ENCODE results near the gene NTHL1. TPM values are rescaled to one million over a fixed set of nuclear protein-coding genes. Genes with fewer than 3 reads are reported as not detected.

Gene NTHL1
- total RNA-seq, 4 donors from 2014 or later = 7.1 to 18.1 (median 10.9) TPM

DNA sequence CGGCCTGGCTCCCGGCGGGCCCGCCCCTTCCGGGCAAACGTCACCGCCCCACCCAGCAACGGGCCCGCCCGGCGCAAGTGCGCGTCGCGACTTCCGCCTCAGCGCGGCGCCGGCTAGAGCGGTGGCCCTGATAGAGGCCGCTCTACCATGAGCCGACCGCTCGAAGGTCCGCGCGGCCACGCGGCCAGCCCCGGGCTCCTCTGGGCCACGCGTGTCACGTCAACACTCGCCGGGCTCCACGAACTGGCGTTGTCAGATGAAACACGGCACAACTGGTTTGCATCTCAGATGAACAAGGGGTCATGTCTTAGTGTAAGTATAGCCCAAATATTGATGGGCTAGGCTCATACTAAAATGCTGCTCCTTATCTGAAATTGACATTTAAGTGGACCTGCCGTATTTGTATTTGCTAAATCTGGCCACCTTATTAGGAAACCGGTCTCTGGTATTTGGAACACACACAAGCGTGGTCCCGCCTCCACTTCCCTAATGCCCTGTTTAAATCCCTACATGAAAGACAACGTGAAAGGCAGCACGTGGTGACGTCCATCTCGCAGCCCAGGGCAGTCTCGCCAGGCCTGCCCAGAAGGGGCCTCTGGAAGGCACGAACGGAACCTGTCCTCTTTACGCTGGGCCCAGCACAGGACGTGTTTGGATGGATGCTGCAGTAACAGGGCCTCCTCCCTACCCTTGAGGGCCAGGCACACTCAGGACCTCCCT, 37.7 kb downstream of the NTHL1 start, which contains the start of gene ZNF598:
ZNF598 (minus strand) TSS at position 31 of the 720 bp plus-strand sequence.
- DNase-seq (ENCODE audit: low spot score) = no peak
- TF ChIP-seq, protein P1, sequence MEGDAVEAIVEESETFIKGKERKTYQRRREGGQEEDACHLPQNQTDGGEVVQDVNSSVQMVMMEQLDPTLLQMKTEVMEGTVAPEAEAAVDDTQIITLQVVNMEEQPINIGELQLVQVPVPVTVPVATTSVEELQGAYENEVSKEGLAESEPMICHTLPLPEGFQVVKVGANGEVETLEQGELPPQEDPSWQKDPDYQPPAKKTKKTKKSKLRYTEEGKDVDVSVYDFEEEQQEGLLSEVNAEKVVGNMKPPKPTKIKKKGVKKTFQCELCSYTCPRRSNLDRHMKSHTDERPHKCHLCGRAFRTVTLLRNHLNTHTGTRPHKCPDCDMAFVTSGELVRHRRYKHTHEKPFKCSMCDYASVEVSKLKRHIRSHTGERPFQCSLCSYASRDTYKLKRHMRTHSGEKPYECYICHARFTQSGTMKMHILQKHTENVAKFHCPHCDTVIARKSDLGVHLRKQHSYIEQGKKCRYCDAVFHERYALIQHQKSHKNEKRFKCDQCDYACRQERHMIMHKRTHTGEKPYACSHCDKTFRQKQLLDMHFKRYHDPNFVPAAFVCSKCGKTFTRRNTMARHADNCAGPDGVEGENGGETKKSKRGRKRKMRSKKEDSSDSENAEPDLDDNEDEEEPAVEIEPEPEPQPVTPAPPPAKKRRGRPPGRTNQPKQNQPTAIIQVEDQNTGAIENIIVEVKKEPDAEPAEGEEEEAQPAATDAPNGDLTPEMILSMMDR (IDR thresholded peaks at IDR 0.05) = no peak
- ATAC-seq (ENCODE audit: low FRiP score) = peak; percentile 75

DNA sequence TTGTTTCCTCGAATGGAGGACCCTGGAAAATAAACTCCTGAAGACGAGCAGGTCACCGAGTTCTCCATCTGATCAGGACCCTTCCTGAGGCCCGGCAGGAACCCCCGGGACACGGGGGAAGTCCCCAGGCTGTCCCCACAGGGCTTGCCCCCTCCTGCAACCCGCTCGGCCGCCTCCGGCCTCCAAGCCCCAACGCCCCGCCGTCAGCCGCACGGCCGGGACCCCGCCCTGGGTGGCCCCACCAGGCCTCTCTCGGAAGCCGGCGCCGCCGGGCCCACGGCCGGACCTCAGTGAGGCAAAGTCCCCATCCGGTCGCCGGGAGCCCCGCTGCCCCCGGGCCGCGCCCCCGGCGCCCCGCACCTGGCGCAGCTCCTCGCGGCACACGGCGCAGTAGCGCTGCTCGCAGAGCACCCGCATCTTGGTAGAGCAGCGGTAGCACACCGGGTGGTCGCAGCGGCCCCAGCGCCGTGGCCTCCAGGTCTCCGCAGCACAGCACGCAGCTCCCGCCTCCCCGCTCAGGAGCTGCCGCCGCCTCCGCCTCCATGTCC, 38.4 kb downstream of the NTHL1 start:
- DNase-seq (ENCODE audit: low spot score) = no peak
- TF ChIP-seq, protein P1 (IDR thresholded peaks at IDR 0.05) = no peak
- ATAC-seq (ENCODE audit: low FRiP score) = no peak

DNA sequence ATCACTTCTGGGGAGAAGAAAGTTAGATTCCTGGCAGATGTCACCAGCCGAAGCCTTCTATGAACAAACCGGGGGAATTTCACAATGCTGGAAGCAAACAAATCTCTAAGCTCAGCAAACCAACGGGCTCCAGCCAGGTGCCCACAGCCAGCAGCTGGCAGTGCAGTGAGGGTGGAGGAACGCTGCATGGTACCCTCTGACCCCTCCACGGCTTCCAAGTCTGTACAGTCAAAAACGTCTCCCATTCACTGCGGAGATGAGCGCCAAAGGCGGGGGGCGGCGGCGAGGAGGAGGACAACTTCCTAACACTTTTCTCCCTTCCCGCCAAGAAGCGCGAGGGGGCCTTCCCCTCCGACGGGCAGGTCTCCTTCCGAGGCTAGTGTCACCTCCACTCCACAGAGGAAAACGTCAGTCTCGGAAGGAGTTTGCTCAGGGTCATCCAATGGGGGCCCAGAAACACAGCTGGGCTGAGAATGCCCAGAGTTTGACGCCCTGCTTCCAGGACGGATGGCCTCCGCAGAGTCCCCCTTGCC, 38.9 kb downstream of the NTHL1 start:
- no peak for DNase-seq (ENCODE audit: low spot score)
- TF ChIP-seq, protein P1 (IDR thresholded peaks at IDR 0.05) = no peak
- ATAC-seq (ENCODE audit: low FRiP score) = peak; percentile 8

DNA sequence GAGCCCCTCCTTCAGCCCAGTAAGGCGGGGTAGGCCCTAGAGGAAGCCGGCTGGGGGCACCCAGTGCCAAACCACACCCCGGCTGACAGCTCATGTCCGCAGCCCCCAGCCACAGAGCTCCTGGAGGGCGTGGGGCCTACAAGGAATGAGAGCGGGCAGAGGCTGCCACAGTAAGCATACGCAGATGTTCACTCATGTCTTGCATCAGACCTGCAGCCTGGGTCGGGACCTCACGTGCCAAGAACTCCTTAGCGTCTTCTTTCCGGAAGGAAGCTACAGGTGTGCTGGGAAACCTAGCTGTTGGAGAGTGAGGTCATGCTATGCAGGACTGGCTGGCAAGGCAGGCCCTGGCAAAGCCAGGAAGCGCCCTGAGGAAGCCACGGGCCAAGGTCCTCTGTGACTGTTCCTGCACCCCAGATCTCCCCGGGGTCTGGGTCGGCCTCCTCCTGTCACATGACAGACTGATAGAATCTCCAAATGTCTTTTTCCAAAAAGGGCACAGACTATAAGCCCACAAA, 39.6 kb downstream of the NTHL1 start:
- DNase-seq (ENCODE audit: low spot score) = no peak
- ATAC-seq (ENCODE audit: low FRiP score) = peak; percentile 79
- TF ChIP-seq, protein P1 (IDR thresholded peaks at IDR 0.05) = no peak

DNA sequence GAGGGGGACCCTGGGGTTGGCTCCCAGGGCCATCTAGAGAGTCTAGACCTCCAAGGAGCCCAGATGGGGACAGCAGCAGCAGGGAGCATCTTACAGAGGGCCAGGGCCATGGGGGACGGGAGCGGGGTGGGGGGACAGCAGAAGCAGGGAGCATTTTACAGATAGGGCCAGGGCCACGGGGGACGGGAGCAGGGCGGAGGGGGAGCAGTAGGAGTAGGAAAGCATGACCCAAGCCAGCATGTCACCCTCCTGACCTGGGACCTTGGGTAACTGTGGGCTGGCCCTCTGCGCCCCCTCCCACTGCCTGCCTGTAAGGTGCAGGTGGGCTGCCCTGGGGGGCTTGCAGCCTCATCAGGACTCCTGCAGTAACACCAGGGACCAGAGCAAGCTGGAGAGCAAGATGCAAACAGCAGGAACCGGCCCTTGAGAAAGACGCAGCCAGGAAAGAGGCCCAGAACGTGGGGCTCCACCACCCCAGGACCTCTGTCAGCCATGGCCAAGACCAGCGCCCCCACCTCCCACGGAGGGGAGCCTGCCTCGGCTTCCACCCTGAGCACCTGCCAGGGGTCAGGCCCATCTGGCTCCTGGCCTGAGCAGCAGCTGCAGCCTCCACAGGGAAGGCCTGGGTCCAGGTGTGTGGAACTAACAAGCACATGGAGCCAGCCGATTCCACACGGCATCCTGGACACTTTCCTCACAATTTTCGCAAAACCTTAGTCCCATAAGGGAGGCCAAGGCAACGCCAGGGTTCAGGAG, 40.4 kb downstream of the NTHL1 start:
- ATAC-seq (ENCODE audit: low FRiP score) (no peak), DNase-seq (ENCODE audit: low spot score) (no peak)
- TF ChIP-seq, protein P1 (IDR thresholded peaks at IDR 0.05) = no peak

DNA sequence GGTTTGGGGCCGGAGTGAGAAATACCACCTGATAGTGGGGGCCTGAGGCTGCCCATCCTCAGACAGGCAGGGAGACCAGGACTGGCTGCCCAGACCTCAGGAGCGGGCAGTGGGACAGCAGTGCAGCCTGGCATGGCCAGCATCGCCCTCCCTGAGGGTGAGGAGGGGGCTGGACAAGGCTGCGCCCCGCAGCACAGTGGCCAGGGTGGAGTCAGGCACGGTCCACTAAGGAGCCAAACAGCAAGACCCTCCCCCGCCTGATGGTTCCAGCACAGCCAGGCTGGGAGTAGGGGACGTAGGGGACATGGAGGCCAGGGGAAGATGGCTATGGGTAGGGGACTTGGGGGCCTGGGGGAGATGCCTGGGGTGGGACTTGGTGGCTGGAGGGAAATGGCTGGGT, 41.3 kb downstream of the NTHL1 start:
- ATAC-seq (ENCODE audit: low FRiP score) (no peak), DNase-seq (ENCODE audit: low spot score) (no peak)
- TF ChIP-seq, protein P1 (IDR thresholded peaks at IDR 0.05) = no peak

Measured in omental fat pad (tissue), 4 donors.